ENCODE measurements around the gene STX10.
A peak's percentile ranks its signal among the peaks of the same experiment; 100 is the strongest.

Gene STX10

DNA sequence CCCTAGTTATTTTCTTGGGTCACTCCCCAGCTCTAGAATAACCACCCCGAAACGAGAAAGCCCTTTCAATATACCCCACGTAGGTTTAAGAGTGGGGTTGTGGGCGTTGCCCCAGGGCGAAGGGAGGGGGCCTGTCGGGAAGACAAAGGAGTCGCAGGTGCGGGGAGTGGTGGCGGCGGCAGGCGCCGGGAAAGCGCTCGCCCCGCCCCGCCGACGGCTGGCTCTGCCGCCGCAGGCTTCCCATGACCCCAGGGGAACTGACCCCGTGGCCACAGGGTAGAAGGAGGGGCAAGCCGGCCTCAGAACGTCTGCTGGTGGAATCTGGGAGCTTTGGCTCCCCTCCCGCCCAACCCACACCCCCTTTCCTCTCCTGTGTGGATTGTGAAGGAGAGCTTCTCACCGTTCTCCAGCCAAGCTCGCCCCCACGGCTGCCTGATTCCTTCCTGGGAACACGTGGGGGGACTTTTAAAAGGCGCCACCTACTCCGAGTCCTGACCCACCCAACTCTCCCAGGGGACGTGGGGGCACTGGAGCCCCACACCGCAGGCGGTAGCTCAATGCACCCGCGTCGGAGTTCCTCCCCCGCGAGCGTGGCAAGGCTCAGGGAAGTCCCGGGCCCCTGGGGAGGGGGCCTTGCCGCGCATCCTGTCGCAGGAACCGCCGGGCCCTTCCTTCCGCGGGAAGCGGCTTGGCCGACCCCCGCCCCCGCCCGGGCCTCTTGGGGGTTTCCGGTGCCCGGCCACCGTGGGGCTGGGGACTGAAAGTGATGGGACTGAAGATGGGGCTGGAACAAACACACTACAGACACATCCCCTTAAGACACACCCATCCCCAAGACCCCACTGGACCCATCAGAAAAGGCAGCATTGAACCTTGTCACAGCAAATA is 5.5 kb upstream of the STX10 start:
- CTCF ChIA-PET, result interaction anchor here (1.1 to 2.5 kb wide), 5 partner anchors 8 to 190 kb away, joined by 3 to 17 read pairs (median 4); no protein-coding TSS in a partner anchor
- POLR2A ChIA-PET, result interaction anchor here (0.6 to 2.4 kb wide), 10 partner anchors 9 to 364 kb away, joined by 3 to 13 read pairs (median 4); partner anchors contain the start of genes JUNB, NACC1 and TRMT1
- no peak for DNase-seq (ENCODE audit: low read depth, low spot score)
- peak overlapping the region; percentile 96 for H3K4me3 ChIP-seq (ENCODE audit: low read depth, low read length)
- TF ChIP-seq, protein P1, sequence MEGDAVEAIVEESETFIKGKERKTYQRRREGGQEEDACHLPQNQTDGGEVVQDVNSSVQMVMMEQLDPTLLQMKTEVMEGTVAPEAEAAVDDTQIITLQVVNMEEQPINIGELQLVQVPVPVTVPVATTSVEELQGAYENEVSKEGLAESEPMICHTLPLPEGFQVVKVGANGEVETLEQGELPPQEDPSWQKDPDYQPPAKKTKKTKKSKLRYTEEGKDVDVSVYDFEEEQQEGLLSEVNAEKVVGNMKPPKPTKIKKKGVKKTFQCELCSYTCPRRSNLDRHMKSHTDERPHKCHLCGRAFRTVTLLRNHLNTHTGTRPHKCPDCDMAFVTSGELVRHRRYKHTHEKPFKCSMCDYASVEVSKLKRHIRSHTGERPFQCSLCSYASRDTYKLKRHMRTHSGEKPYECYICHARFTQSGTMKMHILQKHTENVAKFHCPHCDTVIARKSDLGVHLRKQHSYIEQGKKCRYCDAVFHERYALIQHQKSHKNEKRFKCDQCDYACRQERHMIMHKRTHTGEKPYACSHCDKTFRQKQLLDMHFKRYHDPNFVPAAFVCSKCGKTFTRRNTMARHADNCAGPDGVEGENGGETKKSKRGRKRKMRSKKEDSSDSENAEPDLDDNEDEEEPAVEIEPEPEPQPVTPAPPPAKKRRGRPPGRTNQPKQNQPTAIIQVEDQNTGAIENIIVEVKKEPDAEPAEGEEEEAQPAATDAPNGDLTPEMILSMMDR (IDR thresholded peaks at IDR 0.05; ENCODE audit: insufficient read depth, low read length, missing control alignments), result no peak

DNA sequence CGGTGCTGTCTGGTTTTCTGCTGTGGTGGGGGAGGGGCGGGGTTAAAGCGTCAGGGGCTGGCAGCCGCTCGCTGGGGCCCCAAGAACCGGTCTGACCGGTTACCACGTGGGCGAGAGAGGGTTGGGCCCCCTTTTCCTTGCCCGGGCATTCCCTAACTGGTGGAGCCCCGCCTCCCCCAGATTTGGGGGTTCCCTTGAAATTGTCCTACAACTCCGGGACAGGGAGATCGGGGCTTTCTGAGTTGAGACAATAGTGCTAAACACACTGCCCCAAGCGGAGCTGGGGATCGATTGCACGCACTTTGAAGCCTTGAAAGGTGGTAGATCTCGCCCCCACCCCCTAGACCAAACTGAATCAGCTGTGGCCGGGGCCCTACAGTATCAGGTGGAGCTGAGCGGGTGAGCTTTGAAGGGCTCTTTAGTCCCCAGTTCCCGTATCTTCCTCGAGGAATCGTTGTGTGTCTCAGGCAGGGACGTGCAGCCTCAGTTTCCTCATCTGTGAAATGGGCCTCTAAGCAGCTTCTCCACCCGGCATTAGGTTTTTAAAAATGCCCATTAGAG is 4.8 kb upstream of the STX10 start:
- peak overlapping the region; percentile 96 for H3K4me3 ChIP-seq (ENCODE audit: low read depth, low read length)
- DNase-seq (ENCODE audit: low read depth, low spot score), result no peak
- TF ChIP-seq, protein P1 (IDR thresholded peaks at IDR 0.05; ENCODE audit: insufficient read depth, low read length, missing control alignments), result peak; percentile 14
- ChIA-PET POLR2A (interaction anchor here (0.9 to 2.4 kb wide), 8 partner anchors 9 to 106 kb away, joined by 3 to 13 read pairs (median 6); partner anchors contain the start of genes NACC1 and TRMT1), CTCF (interaction anchor here (1.1 to 2.5 kb wide), 5 partner anchors 8 to 190 kb away, joined by 3 to 17 read pairs (median 4); no protein-coding TSS in a partner anchor)

DNA sequence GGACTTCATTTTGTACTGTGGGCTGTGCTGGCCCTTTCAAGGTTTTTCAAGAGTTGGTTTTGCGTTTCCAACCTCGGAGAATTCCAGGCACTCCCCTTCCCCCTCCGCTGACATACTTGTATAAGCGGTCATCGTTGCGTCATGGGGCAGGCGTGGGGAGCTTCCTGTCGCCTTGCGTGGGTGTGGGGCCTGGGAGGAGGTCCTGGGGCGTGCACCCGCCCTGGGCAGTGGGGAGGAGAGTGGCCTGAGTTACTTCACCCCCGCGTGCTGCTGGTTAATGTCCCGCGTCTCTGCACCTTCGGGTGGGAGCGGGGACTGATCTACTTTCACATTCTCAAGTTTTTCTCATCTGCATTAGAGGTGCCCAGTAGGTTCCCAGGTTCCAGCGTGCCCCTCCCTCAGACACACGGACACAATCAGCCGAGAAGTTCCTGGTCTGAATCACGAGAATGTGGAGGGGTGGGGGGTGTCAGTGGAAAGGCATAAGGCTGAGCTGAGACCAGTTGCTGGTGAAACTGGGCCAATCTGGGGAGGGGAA is 4.1 kb upstream of the STX10 start:
- ChIA-PET POLR2A (interaction anchor here (0.7 to 2.4 kb wide), 11 partner anchors 9 to 107 kb away, joined by 4 to 13 read pairs (median 6); partner anchors contain the start of genes NACC1 and TRMT1), CTCF (no interaction called here)
- TF ChIP-seq, protein P1 (IDR thresholded peaks at IDR 0.05; ENCODE audit: insufficient read depth, low read length, missing control alignments), result no peak
- no peak for DNase-seq (ENCODE audit: low read depth, low spot score)
- H3K4me3 ChIP-seq (ENCODE audit: low read depth, low read length), result peak overlapping the region; percentile 96

DNA sequence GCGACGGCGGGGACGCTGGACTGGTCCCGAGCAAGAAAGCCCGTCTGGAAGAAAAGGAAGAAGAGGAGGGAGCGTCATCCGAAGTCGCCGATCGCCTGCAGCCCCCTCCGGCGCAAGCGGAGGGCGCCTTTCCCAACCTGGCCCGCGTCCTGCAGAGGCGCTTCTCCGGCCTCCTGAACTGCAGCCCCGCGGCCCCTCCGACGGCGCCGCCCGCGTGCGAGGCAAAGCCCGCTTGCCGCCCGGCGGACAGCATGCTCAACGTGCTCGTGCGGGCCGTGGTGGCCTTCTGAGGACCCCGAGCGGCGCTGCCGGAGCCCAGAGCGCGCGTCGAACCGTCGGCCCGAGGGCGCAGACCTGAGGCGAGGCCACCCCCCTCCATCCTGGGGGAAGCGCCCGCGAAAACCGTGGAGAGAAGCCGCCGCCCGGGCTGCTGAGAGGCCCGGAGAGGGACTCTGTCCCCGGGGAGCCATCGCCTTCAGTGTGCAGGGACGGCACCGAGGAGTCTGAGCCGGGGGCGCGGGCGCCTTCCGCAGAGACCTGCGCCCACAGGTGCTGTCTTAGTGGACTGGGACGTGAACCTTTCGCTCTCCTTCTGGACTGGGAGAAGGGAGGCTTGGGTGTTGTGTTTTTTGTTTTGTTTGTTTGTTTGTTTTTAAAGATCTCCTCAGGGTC is 3.5 kb upstream of the STX10 start:
- peak overlapping the region; percentile 96 for H3K4me3 ChIP-seq (ENCODE audit: low read depth, low read length)
- CTCF ChIA-PET, result interaction anchor here (1.4 kb wide), 1 partner anchor 39 kb away, joined by 3 read pairs; no protein-coding TSS in a partner anchor
- POLR2A ChIA-PET, result interaction anchor here (0.6 to 2.4 kb wide), 20 partner anchors 9 to 365 kb away, joined by 3 to 32 read pairs (median 6); partner anchors contain the start of genes NACC1 and TRMT1
- TF ChIP-seq, protein P1 (IDR thresholded peaks at IDR 0.05; ENCODE audit: insufficient read depth, low read length, missing control alignments), result no peak
- no peak for DNase-seq (ENCODE audit: low read depth, low spot score)

DNA sequence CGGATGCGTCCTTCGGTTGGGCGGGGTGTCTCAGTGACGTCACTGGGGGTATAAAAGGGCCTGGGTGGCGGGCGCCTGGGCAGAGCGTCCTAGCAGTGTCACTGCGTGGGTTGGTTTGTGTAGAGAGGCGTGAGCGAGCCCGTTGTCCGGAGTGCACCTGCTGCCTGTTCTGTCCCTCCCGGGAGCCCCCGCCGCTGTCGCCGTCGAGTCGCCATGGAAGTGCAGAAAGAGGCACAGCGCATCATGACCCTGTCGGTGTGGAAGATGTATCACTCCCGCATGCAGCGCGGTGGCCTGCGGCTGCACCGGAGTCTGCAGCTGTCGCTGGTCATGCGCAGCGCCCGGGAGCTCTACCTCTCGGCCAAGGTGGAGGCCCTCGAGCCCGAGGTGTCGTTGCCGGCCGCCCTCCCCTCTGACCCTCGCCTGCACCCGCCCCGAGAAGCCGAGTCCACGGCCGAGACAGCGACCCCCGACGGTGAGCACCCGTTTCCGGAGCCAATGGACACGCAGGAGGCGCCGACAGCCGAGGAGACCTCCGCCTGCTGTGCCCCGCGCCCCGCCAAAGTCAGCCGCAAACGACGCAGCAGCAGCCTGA is 2.9 kb upstream of the STX10 start:
- no peak for DNase-seq (ENCODE audit: low read depth, low spot score)

More for the DNA sequence above, 2.9 kb upstream of the STX10 start:
- CTCF ChIA-PET, result interaction anchor here (1.4 to 1.8 kb wide), 6 partner anchors 10 to 188 kb away, joined by 3 to 9 read pairs (median 6); no protein-coding TSS in a partner anchor
- H3K4me3 ChIP-seq (ENCODE audit: low read depth, low read length), result peak overlapping the region; percentile 96
- POLR2A ChIA-PET, result interaction anchor here (0.6 to 2.2 kb wide), 17 partner anchors 11 to 364 kb away, joined by 3 to 32 read pairs (median 3); partner anchors contain the start of genes FARSA and NACC1
- TF ChIP-seq, protein P1 (IDR thresholded peaks at IDR 0.05; ENCODE audit: insufficient read depth, low read length, missing control alignments), result peak; percentile 22

Data from AG04449 (cell line).